Sigmoid colon (tissue), 7 donors: ENCODE results near the gene PPT2. TPM values are rescaled to one million over a fixed set of nuclear protein-coding genes. Genes with fewer than 3 reads are reported as not detected.
"Not testable (repeated sequence)": the region's sequence is repeated elsewhere in the genome, so short reads cannot be mapped to it uniquely, and the experiment has no call there.

Source experiments
- DNase-seq: peaks from one replicate; pipeline ENCODE4 v3.0.0-alpha.2; 2019
- H3K27ac ChIP-seq, 4 donors: fragments of 200-600 bp; sonication (generic); one replicate each; pipeline ENCODE4 v1.5.1; 2016 to 2019; ENCODE audit warnings: mild to moderate bottlenecking in 1 of 4
- H3K27me3 ChIP-seq, 3 donors: fragments of 200-600 bp; sonication (generic); one replicate each; pipeline ENCODE4 v1.5.1; 2019; ENCODE audit warnings: mild to moderate bottlenecking in 1 of 3
- H3K36me3 ChIP-seq, 4 donors: fragments of 200-600 bp; sonication (generic); one replicate each; pipeline ENCODE4 v1.5.1; 2016 to 2019
- H3K4me1 ChIP-seq, 4 donors: fragments of 200-600 bp; sonication (generic); one replicate each; pipeline ENCODE4 v1.5.1; 2017 to 2019
- H3K4me3 ChIP-seq, 4 donors: fragments of 200-600 bp; sonication (generic); one replicate each; pipeline ENCODE4 v1.5.1; 2017 to 2019; ENCODE audit warnings: mild to moderate bottlenecking in 2 of 4, moderate library complexity in 1 of 4
- H3K9me3 ChIP-seq, 4 donors: fragments of 200-600 bp in 3 of 4; sonication (generic) in 3 of 4; one replicate each; pipeline versions ENCODE4 v1.5.1 to v1.6.1; 2013 to 2019
- EP300 ChIP-seq, 4 donors: sonication (generic); formaldehyde crosslinking; IDR thresholded peaks; one replicate each; pipeline ENCODE4 v1.6.1; 2017; ENCODE audit warnings: antibody characterized with exemption in 4 of 4
- POLR2A ChIP-seq, 2 donors: fragments of 450-650 bp; IDR thresholded peaks; one replicate each; pipeline ENCODE4 v1.6.1; 2016; ENCODE audit warnings: antibody characterized with exemption in 2 of 2, mild to moderate bottlenecking in 2 of 2, moderate library complexity in 2 of 2
- POLR2AphosphoS5 ChIP-seq, 4 donors: sonication (generic); formaldehyde crosslinking; IDR thresholded peaks; one replicate each; pipeline ENCODE4 v1.6.1; 2017; ENCODE audit warnings: antibody characterized with exemption in 4 of 4
- WGBS, 2 donors: extraction: QIAGEN DNeasy Blood & Tissue Kit; methylation state at CpG; one replicate each; pipeline ENCODE4 v1.1.7; 2013; 5-methylcytosine and 5-hydroxymethylcytosine counted together
- intact Hi-C: fragments of 100-400 bp; cut with DNase I; formaldehyde crosslinking; loops from one replicate; pipeline ENCODE4 v1.15.1; 2023
- polyA plus RNA-seq, 3 donors: library from polyadenylated mRNA; stranded (reverse); fragments of 200-250 nt; gene quantifications; one replicate each; pipeline ENCODE4 v1.2.3, GENCODE V29; 2013
- total RNA-seq, 4 donors: library from RNA; depleted of rRNA; stranded (reverse); fragments of >200 nt; gene quantifications; one replicate each; pipeline ENCODE4 v1.1.0, GENCODE V29; 2016
- TF ChIP-seq, protein P1 (sequence below), 4 experiments: fragments of 450-650 bp in 3 of 4; fragments of 200-600 bp in 1 of 4; IDR thresholded peaks; one replicate each; pipeline ENCODE4 v1.5.1; 2016 to 2019; ENCODE audit warnings: antibody characterized with exemption in 4 of 4, mild to moderate bottlenecking in 3 of 4, moderate library complexity in 2 of 4
- donor health status: healthy with polysubstance abuse.
- donor health status: Bipolar disorder and iron deficiency.
- donor health status: healthy.

Gene PPT2
- total and polyA plus RNA-seq, 7 donors, result 3.0 to 126 (median 15.5) TPM

DNA sequence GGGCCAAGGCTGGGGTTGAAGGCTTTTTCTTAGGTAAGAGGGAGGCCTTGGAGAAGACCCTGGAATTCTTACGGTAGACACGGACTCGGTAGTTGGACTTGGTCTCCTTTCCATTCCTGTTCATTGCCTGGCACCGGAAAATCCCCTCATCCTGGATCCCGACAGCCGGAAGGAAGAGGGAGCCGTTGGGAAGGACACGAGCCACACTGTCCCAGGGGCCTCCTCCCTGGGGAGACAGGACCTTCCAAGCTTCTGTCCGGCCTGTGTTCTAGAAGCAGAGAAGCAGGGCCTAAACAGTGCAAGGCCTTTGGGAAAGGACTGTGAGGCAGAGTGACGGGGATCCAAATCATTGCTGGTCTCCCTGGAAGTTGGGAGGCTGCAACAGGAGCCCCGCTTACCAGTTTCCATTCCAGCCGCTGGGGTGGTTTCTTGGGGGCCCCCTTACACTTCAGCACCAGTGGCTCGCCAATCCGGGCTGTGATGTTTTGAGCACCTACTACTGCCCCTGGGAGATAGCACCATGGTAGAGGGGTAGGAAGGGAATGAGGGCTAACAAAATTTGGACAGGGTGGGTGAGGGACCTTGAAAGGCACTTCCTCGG is 29.6 kb downstream of the PPT2 start:
- H3K9me3 ChIP-seq, result no peaks in the 10 kb centered on the region
- 85 to 88% methylated on average over 15 of the region's 15 CpGs for WGBS, 2 donors
- peak overlapping the region; percentile 83 to 100 (median 96) for H3K27ac ChIP-seq
- intact Hi-C loops, result no loop called here
- TF ChIP-seq POLR2AphosphoS5 (IDR thresholded peaks at IDR 0.05) (no peak), POLR2A (IDR thresholded peaks at IDR 0.05) (no peak), EP300 (IDR thresholded peaks at IDR 0.05) (no peak)
- TF ChIP-seq, protein P1, sequence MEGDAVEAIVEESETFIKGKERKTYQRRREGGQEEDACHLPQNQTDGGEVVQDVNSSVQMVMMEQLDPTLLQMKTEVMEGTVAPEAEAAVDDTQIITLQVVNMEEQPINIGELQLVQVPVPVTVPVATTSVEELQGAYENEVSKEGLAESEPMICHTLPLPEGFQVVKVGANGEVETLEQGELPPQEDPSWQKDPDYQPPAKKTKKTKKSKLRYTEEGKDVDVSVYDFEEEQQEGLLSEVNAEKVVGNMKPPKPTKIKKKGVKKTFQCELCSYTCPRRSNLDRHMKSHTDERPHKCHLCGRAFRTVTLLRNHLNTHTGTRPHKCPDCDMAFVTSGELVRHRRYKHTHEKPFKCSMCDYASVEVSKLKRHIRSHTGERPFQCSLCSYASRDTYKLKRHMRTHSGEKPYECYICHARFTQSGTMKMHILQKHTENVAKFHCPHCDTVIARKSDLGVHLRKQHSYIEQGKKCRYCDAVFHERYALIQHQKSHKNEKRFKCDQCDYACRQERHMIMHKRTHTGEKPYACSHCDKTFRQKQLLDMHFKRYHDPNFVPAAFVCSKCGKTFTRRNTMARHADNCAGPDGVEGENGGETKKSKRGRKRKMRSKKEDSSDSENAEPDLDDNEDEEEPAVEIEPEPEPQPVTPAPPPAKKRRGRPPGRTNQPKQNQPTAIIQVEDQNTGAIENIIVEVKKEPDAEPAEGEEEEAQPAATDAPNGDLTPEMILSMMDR (IDR thresholded peaks at IDR 0.05), result no peak
- H3K4me3 ChIP-seq, result no peak overlapping the region
- no peaks in the 10 kb centered on the region for H3K27me3 ChIP-seq
- peaks cover 13 to 66% (median 23%) of the 10 kb centered on the region in 4 donors for H3K36me3 ChIP-seq
- H3K4me1 ChIP-seq, result peaks cover 0 to 77% (median 51%) of the 10 kb centered on the region in 4 donors
- DNase-seq, result no peak

DNA sequence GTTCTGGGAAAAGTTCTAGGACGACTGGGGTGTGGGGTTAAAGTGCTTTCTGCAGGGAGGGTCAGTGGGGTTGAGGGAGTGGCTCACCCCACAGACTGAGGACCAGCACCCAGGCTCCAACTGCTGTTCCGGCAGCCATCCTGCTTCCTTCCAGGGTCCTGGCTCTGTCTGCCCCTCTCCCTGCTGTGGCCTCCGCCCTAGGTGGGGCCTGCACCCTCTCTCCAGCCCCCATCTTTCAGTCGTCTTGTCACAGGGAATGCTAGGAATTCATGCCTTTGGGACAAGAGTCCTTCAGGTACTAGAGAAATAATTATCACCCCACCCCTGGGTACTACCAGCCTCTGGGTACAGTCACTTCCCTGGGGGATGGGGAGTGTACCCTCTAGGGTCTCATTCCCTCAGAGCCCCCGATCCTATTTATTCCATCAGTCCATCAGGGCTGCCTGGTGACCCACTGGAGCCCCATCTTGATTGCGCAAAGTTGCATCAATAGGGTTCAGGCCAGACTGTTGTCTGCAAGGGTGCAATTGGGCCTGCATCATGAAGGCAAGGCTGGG is 30.2 kb downstream of the PPT2 start, which contains the start of gene AGER:
Gene AGER (minus strand): TSS at position 170 of the 557 bp plus-strand sequence. CDS start 31 bp downstream, at position 139.
- Histone ChIP-seq H3K4me1 (peaks cover 0 to 76% (median 52%) of the 10 kb centered on the region in 4 donors), H3K27me3 (no peaks in the 10 kb centered on the region), H3K4me3 (no peak within 1 kb of the TSS), H3K27ac (peak within 1 kb of the TSS; percentile 83 to 100 (median 96)), H3K36me3 (peaks cover 13 to 66% (median 23%) of the 10 kb centered on the region in 4 donors), H3K9me3 (no peaks in the 10 kb centered on the region)
- 82 to 83% methylated on average over 6 of the region's 6 CpGs for WGBS, 2 donors
- intact Hi-C loops, result no loop called here
- no peak for DNase-seq
- TF ChIP-seq, protein P1 (IDR thresholded peaks at IDR 0.05), result no peak
- TF ChIP-seq POLR2A (IDR thresholded peaks at IDR 0.05) (no peak), EP300 (IDR thresholded peaks at IDR 0.05) (no peak), POLR2AphosphoS5 (IDR thresholded peaks at IDR 0.05) (no peak)

DNA sequence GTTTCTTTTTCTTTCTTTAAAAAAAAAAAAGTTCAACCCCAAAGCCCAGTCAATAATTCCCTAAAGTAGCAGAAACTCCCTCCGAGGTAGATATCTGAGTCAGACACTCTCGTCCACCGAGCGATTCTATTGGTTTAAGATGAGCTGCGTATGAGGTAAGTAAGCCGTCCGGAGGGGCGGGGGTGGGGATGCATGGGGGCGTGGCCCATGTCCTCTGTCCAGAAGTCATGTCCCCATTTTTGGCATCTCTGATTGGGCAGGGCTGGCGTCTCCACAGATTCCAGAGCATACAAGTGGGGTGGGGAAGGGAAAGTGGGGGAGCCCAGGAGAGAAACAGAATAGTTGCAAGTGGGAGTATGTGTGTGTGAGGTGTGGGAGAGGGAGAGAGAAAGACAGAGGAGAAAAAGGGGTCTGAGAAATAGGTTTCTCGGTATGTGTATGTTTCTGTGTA is 31.8 kb downstream of the PPT2 start:
- not testable (repeated sequence) for H3K27me3 ChIP-seq, H3K9me3 ChIP-seq, H3K4me3 ChIP-seq
- Histone ChIP-seq H3K4me1 (peaks cover 0 to 64% (median 45%) of the 10 kb centered on the region in 4 donors), H3K36me3 (peaks cover 6 to 53% (median 19%) of the 10 kb centered on the region in 4 donors), H3K27ac (peak overlapping the region; percentile 83 to 100 (median 96))
- intact Hi-C loops, result loop anchor here (5.0 kb wide), 1 partner anchor 643 kb away; the partner anchor contains the start of gene DDX39B
- peak; percentile 97 for DNase-seq
- TF ChIP-seq POLR2AphosphoS5 (IDR thresholded peaks at IDR 0.05), result peak in 2 of 4 donors; percentile 13 to 55
- WGBS, 2 donors, result 24 to 40% methylated on average over 11 of the region's 11 CpGs

DNA sequence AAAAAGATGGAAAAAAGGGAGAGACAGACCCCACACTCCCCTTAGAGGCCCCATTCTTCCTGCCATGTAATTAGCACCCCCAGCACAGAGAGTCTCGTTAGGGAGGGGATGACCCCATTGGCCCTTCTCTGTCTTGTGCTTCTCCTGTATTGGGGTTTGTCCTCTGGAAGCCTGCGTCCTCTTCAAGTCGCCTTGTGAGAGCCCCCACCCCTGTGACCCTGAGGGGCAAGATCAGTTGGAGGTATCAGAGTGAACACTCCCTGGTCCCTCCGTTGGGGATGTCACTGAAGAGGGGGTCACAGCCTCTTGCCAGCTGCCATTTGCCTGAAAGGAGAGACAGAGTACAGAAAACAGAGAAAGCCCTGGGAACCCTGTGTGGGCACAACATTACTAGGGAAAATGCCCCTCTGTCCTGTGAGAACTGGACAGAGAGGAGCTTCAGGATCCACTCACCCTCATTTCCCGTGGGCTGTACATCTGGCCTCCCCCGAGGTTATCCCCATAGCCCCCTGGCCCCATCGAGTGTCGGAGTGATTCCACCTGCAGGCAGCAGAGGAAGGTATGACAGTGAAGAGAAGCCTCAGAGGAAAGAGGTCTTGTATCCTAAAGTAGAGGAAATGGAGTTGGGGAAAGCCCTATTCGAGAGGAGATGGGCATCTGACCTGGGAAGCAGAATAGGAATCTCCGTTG is 32.4 kb downstream of the PPT2 start:
- 71% methylated on average over 10 of the region's 10 CpGs for WGBS, 2 donors
- not testable (repeated sequence) for H3K4me3 ChIP-seq, H3K27me3 ChIP-seq, H3K9me3 ChIP-seq, DNase-seq
- intact Hi-C loops, result loop anchor here (5.0 kb wide), 1 partner anchor 644 kb away; the partner anchor contains the start of gene DDX39B
- Histone ChIP-seq H3K27ac (peak overlapping the region; percentile 83 to 100 (median 96)), H3K4me1 (peaks cover 0 to 67% (median 51%) of the 10 kb centered on the region in 4 donors), H3K36me3 (peaks cover 0 to 47% (median 13%) of the 10 kb centered on the region in 4 donors)

DNA sequence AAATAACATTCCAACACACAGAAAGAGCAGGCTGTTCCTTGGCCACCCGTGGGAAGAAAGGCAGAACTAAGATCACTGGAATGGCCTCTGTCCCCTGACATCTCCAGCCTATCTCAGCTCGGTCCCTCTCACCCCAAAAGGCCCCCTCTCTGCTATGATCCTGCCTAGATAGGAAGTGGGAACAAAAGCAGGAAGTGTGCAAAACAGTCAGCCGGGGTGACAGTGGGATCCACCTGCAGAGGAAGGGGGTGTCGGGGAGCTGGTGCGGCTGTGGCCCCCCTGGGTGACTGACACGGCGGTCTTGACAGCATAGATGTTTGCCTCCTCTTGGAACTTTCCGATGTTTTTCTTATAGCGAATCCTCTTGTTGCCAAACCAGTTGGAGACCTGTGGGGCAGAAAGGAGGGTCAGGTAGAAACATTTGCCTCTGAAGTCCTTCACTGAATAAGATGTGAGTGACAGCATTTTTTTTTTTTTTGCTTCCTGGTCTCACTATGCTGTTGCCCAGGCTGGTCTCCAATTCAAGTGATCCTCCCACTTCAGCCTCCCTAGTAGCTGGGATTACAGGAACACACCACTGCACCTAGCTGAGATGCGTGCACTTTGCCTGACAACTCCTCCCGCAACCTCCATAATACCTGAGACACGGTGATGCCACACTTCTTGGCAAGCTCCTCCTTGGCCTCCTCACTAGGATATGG is 33.2 kb downstream of the PPT2 start:
- H3K4me3 ChIP-seq, result no peak overlapping the region
- peaks cover 0 to 39% (median 13%) of the 10 kb centered on the region in 4 donors for H3K36me3 ChIP-seq
- peaks cover 0 to 62% (median 49%) of the 10 kb centered on the region in 4 donors for H3K4me1 ChIP-seq
- TF ChIP-seq POLR2AphosphoS5 (IDR thresholded peaks at IDR 0.05) (no peak), POLR2A (IDR thresholded peaks at IDR 0.05) (no peak), EP300 (IDR thresholded peaks at IDR 0.05) (no peak)
- TF ChIP-seq, protein P1 (IDR thresholded peaks at IDR 0.05), result no peak
- H3K9me3 ChIP-seq, result no peaks in the 10 kb centered on the region
- H3K27me3 ChIP-seq, result no peaks in the 10 kb centered on the region
- intact Hi-C loops, result loop anchor here (5.0 kb wide), 1 partner anchor 645 kb away; the partner anchor contains the start of gene DDX39B
- peak overlapping the region; percentile 83 to 100 (median 96) for H3K27ac ChIP-seq
- 57 to 78% methylated on average over 12 of the region's 12 CpGs for WGBS, 2 donors
- DNase-seq, result no peak

DNA sequence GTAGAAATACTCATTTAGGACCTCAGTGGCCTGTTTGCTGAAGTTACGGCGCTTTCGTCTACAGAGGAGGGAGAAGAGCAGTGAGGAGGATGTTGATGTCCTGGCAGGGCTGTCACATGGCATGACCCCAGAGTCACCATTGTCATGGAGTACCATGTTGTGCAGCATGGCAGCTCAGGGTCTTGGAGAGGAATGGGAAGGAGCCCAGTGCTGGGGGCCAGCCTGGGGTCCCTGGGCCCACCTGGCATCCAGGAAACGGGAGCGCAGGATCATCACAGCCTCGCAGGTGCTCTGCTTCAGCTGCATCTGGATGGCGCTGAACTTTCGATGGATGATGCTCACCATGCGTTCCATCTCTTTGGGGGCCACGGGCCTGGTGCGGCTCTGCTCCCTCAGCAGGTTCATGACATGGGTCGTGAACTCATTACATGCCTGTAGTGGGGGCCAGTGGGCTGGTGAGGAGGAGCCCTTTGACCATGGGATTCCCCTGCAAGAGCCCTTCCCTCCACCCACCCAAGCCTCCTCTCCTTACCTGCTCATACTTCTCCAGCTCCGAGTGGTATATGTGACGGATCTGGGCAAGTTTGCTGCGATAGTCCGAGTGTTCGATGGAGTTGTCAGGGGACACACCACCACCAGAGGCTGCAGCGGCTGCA is 33.9 kb downstream of the PPT2 start:
- WGBS, 2 donors, result 79 to 85% methylated on average over 18 of the region's 18 CpGs
- Histone ChIP-seq H3K36me3 (peaks cover 0 to 32% (median 13%) of the 10 kb centered on the region in 4 donors), H3K4me3 (peak overlapping the region in 3 of 4 donors; percentile 92 to 98 (median 93)), H3K27ac (peak overlapping the region; percentile 93 to 100 (median 96)), H3K4me1 (peaks cover 0 to 63% (median 50%) of the 10 kb centered on the region in 4 donors)
- intact Hi-C loops, result loop anchor here (5.0 kb wide), 1 partner anchor 646 kb away; the partner anchor contains the start of gene DDX39B
- not testable (repeated sequence) for H3K9me3 ChIP-seq, DNase-seq, H3K27me3 ChIP-seq
